Uterus (tissue), 2 donors: ENCODE results near the gene SHPK.

ENCODE experiments used
- CTCF ChIP-seq, 4 experiments: fragments of 200-600 bp in 2 of 4; fragments of 450-650 bp in 2 of 4; sonication (generic) in 2 of 4; IDR thresholded peaks; one replicate each; pipeline ENCODE4 v1.5.1; 2016 to 2019; ENCODE audit warnings: antibody characterized with exemption in 4 of 4, mild to moderate bottlenecking in 2 of 4, moderate library complexity in 1 of 4
- POLR2A ChIP-seq, 2 donors: fragments of 450-650 bp; IDR thresholded peaks; one replicate each; pipeline ENCODE4 v1.6.1; 2016; ENCODE audit warnings: antibody characterized with exemption in 2 of 2, mild to moderate bottlenecking in 1 of 2, moderate library complexity in 1 of 2

- TF ChIP-seq CTCF (IDR thresholded peaks at IDR 0.05) (no peak), POLR2A (IDR thresholded peaks at IDR 0.05) (no peak)
These were observed 43.6 kb upstream of the SHPK start for GRCh38 chr17:3679531-3680126.
